ENCODE results near the gene C14orf180. TPM values are rescaled to one million over a fixed set of nuclear protein-coding genes. Genes with fewer than 3 reads are reported as not detected.
A peak's percentile ranks its signal among the peaks of the same experiment; 100 is the strongest.

Gene C14orf180
- total RNA-seq, 1 donor from 2014 or later: not detected

DNA sequence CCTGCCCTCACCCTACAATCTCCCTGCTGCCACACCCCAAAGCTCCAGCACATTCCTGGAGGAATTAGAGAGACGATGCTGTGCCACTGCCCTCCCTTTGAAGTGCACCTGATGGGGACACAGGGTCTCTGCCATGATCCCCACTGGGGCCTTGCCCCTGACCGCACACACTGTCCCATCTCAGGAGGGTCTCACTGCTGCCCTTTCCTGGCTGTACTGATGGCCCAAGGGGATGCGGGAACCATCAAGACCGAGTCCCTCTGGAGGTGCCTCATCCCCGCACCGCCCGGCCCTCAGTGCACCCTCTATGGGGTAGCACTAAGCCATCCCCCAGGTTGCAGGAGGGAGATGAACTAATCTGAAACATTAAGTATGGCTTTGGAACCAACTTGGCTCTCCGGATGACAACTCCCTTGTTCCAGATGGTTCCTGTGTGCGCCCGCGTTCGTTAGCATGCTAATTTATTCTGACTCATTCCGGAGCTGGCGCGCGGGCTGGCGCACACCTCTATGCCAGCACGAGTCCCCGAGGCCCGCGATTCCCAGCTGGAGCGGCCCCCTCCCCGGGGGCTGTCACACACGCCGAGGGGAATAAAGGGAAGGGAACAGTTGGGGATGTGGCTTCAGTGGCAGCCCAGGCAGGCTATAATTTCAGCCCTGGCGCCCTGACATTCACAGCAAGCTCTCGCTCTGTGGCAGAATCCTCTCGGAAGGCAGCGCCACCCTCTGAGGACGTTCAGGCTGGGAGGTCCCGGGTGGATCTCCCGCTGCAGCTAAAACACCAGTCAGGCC is 34.2 kb upstream of the C14orf180 start:
- TF ChIP-seq, protein P1, sequence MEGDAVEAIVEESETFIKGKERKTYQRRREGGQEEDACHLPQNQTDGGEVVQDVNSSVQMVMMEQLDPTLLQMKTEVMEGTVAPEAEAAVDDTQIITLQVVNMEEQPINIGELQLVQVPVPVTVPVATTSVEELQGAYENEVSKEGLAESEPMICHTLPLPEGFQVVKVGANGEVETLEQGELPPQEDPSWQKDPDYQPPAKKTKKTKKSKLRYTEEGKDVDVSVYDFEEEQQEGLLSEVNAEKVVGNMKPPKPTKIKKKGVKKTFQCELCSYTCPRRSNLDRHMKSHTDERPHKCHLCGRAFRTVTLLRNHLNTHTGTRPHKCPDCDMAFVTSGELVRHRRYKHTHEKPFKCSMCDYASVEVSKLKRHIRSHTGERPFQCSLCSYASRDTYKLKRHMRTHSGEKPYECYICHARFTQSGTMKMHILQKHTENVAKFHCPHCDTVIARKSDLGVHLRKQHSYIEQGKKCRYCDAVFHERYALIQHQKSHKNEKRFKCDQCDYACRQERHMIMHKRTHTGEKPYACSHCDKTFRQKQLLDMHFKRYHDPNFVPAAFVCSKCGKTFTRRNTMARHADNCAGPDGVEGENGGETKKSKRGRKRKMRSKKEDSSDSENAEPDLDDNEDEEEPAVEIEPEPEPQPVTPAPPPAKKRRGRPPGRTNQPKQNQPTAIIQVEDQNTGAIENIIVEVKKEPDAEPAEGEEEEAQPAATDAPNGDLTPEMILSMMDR (conservative IDR thresholded peaks at IDR 0.05): no peak
- H3K4me1 Mint-ChIP-seq (ENCODE audit: unreplicated experiment): no peaks in the 10 kb centered on the region
- DNase-seq (ENCODE audit: extremely low spot score, unreplicated experiment): peak; percentile 64
- no peak overlapping the region for H3K4me3 Mint-ChIP-seq
- no peak overlapping the region for H3K27ac Mint-ChIP-seq
- no peaks in the 10 kb centered on the region for H3K36me3 Mint-ChIP-seq
- H3K9me3 Mint-ChIP-seq: no peaks in the 10 kb centered on the region
- peaks cover 45% of the 10 kb centered on the region for H3K27me3 Mint-ChIP-seq

- DNase-seq (ENCODE audit: extremely low spot score, unreplicated experiment): peak; percentile 61
- H3K9me3 Mint-ChIP-seq: no peaks in the 10 kb centered on the region
Observed at GRCh38 chr14:104545942-104546501, 33.5 kb upstream of the C14orf180 start.

GRCh38 chr14:104546591-104547309 is 32.8 kb upstream of the C14orf180 start:
- H3K27ac Mint-ChIP-seq: no peak overlapping the region
- DNase-seq (ENCODE audit: extremely low spot score, unreplicated experiment): peak; percentile 29
- H3K9me3 Mint-ChIP-seq: no peaks in the 10 kb centered on the region
- peaks cover 48% of the 10 kb centered on the region for H3K27me3 Mint-ChIP-seq
- no peaks in the 10 kb centered on the region for H3K4me1 Mint-ChIP-seq (ENCODE audit: unreplicated experiment)
- no peaks in the 10 kb centered on the region for H3K36me3 Mint-ChIP-seq
- H3K4me3 Mint-ChIP-seq: no peak overlapping the region
- TF ChIP-seq, protein P1 (conservative IDR thresholded peaks at IDR 0.05): no peak

More at GRCh38 chr14:104545942-104546501, 33.5 kb upstream of the C14orf180 start:
- Mint-ChIP-seq H3K27ac (no peak overlapping the region), H3K27me3 (peaks cover 50% of the 10 kb centered on the region), H3K36me3 (no peaks in the 10 kb centered on the region), H3K4me1 (ENCODE audit: unreplicated experiment) (no peaks in the 10 kb centered on the region), H3K4me3 (no peak overlapping the region)
- TF ChIP-seq, protein P1 (conservative IDR thresholded peaks at IDR 0.05): no peak

- no peak overlapping the region for H3K4me3 Mint-ChIP-seq
- H3K27me3 Mint-ChIP-seq: peaks cover 43% of the 10 kb centered on the region
- H3K4me1 Mint-ChIP-seq (ENCODE audit: unreplicated experiment): no peaks in the 10 kb centered on the region
- TF ChIP-seq, protein P1 (conservative IDR thresholded peaks at IDR 0.05): no peak
- H3K27ac Mint-ChIP-seq: no peak overlapping the region
- no peaks in the 10 kb centered on the region for H3K36me3 Mint-ChIP-seq
- peak; percentile 61 for DNase-seq (ENCODE audit: extremely low spot score, unreplicated experiment)
- no peaks in the 10 kb centered on the region for H3K9me3 Mint-ChIP-seq
Observed at GRCh38 chr14:104547310-104547997, 32.1 kb upstream of the C14orf180 start.

DNA sequence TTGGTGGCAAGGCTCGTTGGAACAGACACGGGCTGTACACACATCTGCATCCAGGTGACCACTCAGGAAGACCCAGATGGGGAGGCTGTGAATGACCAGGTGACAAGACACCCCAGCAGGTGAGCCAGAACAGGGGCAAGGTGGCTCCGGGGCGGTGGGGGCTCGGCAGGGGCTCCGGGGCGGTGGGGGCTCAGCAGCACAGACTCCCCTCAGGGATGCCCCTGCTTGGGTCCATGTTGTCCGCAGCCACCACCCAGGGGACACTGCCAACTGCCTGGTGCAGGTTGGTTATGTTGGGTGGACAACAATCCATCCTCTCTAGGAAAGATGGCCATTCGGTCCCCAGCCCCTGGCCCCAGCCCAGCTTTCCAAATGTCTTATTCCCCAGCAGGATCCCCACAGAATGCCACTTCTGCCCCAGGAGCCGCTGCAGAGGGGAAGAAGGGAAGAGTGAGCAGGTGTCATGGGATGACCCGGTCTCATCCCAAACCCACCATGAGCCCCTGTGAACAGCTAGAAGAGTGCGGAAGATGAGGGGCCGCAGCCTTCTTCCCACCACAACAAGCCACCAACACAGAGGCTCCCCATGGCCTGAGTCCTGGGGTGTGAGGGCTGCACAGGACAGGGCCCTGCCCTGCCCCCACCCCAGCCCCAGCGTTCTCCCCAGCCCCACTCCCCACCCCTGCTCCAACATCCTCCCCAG is 31.4 kb upstream of the C14orf180 start:
- no peaks in the 10 kb centered on the region for H3K36me3 Mint-ChIP-seq
- peak; percentile 66 for DNase-seq (ENCODE audit: extremely low spot score, unreplicated experiment)
- no peaks in the 10 kb centered on the region for H3K9me3 Mint-ChIP-seq

More for the DNA sequence above, 31.4 kb upstream of the C14orf180 start:
- Mint-ChIP-seq H3K4me1 (ENCODE audit: unreplicated experiment) (no peaks in the 10 kb centered on the region), H3K4me3 (no peak overlapping the region), H3K27me3 (peaks cover 40% of the 10 kb centered on the region), H3K27ac (no peak overlapping the region)
- TF ChIP-seq, protein P1 (conservative IDR thresholded peaks at IDR 0.05): no peak
